ENCODE data around the gene QRFPR. TPM values are rescaled to one million over a fixed set of nuclear protein-coding genes. Genes with fewer than 3 reads are reported as not detected.
"Not testable (repeated sequence)": the region's sequence is repeated elsewhere in the genome, so short reads cannot be mapped to it uniquely, and the experiment has no call there.

Gene QRFPR
- total RNA-seq, 2 donors from 2014 or later, result 0.40 TPM; not detected in 1

DNA sequence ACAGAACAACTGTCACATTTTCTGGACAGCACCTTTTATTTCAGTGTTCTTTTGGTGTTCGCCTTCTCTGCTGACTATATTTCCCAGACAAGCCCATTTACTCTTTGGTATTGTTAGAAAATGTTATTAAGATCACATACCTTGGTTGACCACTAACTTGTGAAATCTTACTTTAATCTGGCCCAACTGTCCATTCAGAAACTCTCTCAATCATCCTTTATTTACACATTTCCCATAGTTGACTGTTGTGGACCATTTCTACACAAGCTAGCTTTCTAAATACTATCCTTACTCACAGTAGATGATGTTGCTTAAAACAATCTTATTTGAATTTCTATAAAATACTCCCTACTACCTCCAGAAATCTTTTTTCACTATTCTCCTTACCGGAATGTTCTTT, 64.7 kb downstream of the QRFPR start:
- Histone ChIP-seq H3K9me3 (no peaks in the 10 kb centered on the region), H3K36me3 (no peaks in the 10 kb centered on the region), H3K27me3 (replicated peaks; ENCODE audit: insufficient read depth) (no peaks in the 10 kb centered on the region), H3K27ac (no peak overlapping the region), H3K4me3 (no peak overlapping the region), H3K4me1 (replicated peaks) (no peaks in the 10 kb centered on the region)
- 92% methylated on average over 2 of the region's 2 CpGs for WGBS
- TF ChIP-seq POLR2A (IDR thresholded peaks at IDR 0.05) (no peak), POLR2AphosphoS5 (IDR thresholded peaks at IDR 0.05) (no peak)
- TF ChIP-seq, protein P1, sequence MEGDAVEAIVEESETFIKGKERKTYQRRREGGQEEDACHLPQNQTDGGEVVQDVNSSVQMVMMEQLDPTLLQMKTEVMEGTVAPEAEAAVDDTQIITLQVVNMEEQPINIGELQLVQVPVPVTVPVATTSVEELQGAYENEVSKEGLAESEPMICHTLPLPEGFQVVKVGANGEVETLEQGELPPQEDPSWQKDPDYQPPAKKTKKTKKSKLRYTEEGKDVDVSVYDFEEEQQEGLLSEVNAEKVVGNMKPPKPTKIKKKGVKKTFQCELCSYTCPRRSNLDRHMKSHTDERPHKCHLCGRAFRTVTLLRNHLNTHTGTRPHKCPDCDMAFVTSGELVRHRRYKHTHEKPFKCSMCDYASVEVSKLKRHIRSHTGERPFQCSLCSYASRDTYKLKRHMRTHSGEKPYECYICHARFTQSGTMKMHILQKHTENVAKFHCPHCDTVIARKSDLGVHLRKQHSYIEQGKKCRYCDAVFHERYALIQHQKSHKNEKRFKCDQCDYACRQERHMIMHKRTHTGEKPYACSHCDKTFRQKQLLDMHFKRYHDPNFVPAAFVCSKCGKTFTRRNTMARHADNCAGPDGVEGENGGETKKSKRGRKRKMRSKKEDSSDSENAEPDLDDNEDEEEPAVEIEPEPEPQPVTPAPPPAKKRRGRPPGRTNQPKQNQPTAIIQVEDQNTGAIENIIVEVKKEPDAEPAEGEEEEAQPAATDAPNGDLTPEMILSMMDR (IDR thresholded peaks at IDR 0.05), result no peak
- intact Hi-C loops (cut with DNase I), result no loop called here
- no peak for DNase-seq (ENCODE audit: low spot score)

DNA sequence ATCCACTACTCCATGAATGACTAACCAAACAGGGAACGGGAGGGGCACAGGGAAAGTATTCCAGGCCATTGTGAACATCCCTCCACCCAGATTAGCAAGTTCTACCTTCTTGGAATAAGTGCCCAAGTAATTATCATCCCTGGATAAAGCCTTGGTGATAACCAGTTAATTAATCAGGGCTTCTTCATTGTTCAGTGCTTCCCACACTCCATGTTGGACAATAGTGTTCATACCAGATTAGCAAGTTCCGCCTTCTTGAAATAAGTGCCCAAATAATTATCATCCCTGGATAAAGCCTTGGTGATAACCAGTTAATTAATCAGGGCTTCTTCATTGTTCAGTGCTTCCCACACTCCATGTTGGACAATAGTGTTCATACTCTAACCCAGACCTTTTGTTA, 67.4 kb downstream of the QRFPR start:
- DNase-seq (ENCODE audit: low spot score); H3K4me1 ChIP-seq (replicated peaks); H3K27me3 ChIP-seq (replicated peaks; ENCODE audit: insufficient read depth); H3K27ac ChIP-seq; H3K9me3 ChIP-seq; H3K36me3 ChIP-seq; H3K4me3 ChIP-seq; intact Hi-C loops (cut with DNase I): not testable (repeated sequence)
- WGBS, result 92% methylated on average over 2 of the region's 2 CpGs

DNA sequence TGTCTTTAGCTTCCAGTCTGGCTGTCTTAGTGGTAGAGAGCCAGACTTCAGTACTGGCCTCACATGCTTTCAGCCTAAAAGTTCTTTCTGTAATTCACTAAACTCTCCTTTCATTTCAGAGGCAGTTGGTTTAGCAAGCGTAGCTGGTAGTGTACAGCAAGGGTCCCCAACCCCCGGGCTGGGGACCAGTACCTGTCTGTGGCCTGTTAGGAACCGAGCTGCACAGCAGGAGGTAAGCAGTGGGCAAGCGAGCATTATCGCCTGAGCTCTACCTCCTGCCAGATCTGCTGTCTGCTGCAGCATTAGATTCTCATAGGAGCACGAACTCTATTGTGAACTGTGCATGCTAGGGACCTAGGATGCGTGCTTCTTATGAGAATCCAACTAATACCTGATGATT, 72.0 kb downstream of the QRFPR start:
- TF ChIP-seq, protein P1 (IDR thresholded peaks at IDR 0.05), result no peak
- TF ChIP-seq POLR2AphosphoS5 (IDR thresholded peaks at IDR 0.05) (no peak), POLR2A (IDR thresholded peaks at IDR 0.05) (no peak)
- no peaks in the 10 kb centered on the region for H3K9me3 ChIP-seq
- no peak overlapping the region for H3K27ac ChIP-seq
- intact Hi-C loops (cut with DNase I), result no loop called here
- WGBS, result 77% methylated on average over 7 of the region's 7 CpGs
- no peak overlapping the region for H3K4me3 ChIP-seq
- no peaks in the 10 kb centered on the region for H3K4me1 ChIP-seq (replicated peaks)
- no peaks in the 10 kb centered on the region for H3K27me3 ChIP-seq (replicated peaks; ENCODE audit: insufficient read depth)
- DNase-seq (ENCODE audit: low spot score), result no peak
- H3K36me3 ChIP-seq, result no peaks in the 10 kb centered on the region

DNA sequence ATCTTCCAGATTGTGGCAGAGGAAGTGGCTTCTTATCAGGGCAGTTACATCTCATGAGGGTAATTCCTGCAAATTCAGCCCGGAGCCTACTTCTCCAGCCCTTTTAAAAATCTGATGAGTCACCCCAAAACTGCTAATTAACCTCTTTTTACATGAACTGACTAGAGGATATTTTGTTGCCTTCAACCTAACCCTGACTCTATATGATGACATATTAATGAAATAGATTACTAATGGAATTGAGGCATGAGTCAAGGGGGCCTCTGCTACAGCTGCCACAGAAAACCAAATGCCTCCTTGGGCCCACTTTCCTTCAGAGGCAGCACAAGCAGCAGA, 72.5 kb downstream of the QRFPR start:
- no peaks in the 10 kb centered on the region for H3K36me3 ChIP-seq
- no peaks in the 10 kb centered on the region for H3K27me3 ChIP-seq (replicated peaks; ENCODE audit: insufficient read depth)
- H3K9me3 ChIP-seq, result no peaks in the 10 kb centered on the region
- no peak for DNase-seq (ENCODE audit: low spot score)
- H3K4me1 ChIP-seq (replicated peaks), result no peaks in the 10 kb centered on the region
- no peak overlapping the region for H3K4me3 ChIP-seq
- no peak overlapping the region for H3K27ac ChIP-seq
- WGBS, result 27% methylated on average over 1 of the region's 1 CpG
- intact Hi-C loops (cut with DNase I), result no loop called here
- TF ChIP-seq, protein P1 (IDR thresholded peaks at IDR 0.05), result no peak
- TF ChIP-seq POLR2AphosphoS5 (IDR thresholded peaks at IDR 0.05) (no peak), POLR2A (IDR thresholded peaks at IDR 0.05) (no peak)

DNA sequence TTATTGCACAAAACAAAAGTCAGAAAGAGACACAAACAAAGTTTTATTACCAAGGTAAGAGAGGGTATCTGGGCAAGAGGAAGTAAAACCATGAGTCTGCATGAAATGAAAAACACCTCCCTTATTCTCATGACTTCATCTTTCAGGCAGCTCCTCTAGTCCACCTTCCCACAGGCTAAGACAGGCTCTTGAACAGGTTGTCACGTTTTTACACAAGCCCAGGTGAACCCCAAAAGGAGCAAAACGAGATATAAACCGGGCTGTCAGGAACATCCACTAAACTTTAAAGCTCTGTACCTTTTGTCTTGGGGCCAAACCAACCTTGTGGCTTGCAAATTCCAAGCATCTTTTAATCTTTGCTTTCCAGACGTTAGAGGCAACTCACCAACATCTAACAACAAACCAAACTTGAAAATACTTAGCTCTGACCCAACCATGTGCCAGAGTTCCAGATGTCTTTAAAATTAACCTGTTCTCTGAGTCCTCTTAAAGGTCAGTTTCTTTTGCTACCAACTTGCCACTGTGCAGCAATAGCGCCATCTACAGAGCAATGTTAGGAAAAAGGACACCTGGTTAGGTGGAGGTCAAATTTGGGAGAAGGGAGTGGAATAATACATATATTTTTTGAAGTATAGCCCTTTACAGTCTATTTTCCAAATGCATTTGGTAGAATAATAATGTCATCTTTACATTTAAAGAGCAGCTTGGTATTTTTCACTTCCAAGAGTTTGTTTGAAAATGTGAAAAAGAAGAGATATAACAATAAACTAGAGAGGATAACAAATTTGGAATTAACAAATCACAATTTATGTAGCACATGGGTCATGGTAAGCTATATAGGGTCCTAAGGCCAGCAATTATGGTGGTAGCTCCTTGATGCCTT, 73.1 kb downstream of the QRFPR start:
- no peaks in the 10 kb centered on the region for H3K27me3 ChIP-seq (replicated peaks; ENCODE audit: insufficient read depth)
- H3K36me3 ChIP-seq, result no peaks in the 10 kb centered on the region
- DNase-seq (ENCODE audit: low spot score), result no peak
- H3K27ac ChIP-seq, result no peak overlapping the region
- intact Hi-C loops (cut with DNase I), result no loop called here
- TF ChIP-seq POLR2AphosphoS5 (IDR thresholded peaks at IDR 0.05) (no peak), POLR2A (IDR thresholded peaks at IDR 0.05) (no peak)
- TF ChIP-seq, protein P1 (IDR thresholded peaks at IDR 0.05), result no peak
- H3K4me3 ChIP-seq, result no peak overlapping the region
- H3K9me3 ChIP-seq, result no peaks in the 10 kb centered on the region
- WGBS, result 18% methylated on average over 5 of the region's 5 CpGs
- no peaks in the 10 kb centered on the region for H3K4me1 ChIP-seq (replicated peaks)
